Activated CD8-positive, alpha-beta memory T cell treated with anti-CD3 and anti-CD28 coated beads, Interleukin-2, amount 50 U/mL, for 4 hours (primary cell): ENCODE measurements around the gene ORMDL3.
A peak's percentile ranks its signal among the peaks of the same experiment; 100 is the strongest.
"Not testable (repeated sequence)": the region's sequence is repeated elsewhere in the genome, so short reads cannot be mapped to it uniquely, and the experiment has no call there.

Source experiments
- DNase-seq: peaks from one replicate; pipeline ENCODE4 v3.0.0-alpha.2; 2020

Gene ORMDL3

DNA sequence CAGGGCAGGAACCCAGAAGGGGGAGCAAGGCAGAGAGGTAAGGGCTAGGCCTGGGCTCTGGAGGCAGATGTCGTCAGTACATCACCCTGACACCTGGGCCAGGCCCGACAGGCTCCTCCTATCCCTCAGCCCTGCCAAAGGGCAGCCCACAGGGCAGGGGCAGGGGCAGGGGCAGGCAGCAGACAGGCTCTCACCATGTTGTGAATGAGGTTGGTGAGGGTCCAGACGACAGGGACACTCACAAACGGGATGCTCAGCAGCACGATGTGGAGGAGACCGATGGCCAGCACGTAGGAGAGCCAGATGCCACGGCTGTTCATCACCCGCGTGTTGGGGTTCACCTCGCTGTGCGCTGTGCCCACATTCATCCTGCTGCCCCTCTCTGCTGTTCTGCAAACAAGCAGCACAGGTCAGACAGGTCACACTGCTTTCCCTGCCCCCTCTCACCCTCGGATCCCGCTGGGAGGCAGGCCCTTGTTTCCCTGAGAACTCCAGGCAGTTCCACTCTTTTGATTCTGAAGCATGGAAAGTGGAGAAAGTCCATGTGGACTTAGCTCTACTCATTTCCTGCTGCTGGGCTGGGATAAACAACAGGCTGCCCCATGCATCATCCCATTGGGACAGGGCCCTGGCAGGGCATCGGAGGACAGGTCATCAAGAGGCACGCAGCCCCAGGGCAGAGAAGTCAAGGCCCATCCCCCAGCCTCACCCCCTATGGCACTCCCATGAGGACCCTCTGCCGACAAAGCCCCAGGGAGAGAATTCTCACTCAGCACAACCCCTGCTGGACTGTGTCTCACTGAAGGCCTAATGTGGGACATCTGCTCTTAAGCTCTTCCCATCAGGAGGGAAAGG, 3.3 kb downstream of the ORMDL3 start:
- DNase-seq = no peak

DNA sequence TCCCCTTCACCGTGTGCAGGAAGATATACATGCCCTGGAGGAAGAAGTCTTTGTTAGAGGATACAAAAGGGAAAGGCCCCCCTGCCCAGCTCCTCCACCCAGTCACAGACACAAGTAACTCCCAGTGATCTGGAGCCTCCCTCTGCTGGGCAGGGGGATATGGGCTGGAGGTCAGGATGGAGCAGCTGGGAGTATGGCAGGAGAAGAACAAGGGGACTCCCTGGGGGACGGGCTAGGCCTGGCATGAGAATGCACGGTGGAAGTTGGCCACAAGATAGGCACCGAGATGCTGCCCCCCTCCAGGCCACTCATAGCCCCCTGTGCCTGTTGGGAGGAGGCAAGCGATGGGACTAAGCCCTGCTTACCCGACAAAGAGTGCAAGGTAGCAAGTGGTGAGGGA, 4.2 kb downstream of the ORMDL3 start:
- DNase-seq = no peak

- no peak for DNase-seq
Measured at GRCh38 chr17:39922006-39922405, 5.4 kb downstream of the ORMDL3 start.

- DNase-seq = peak; percentile 39
Measured at GRCh38 chr17:39921323-39921722, 6.1 kb downstream of the ORMDL3 start.

DNA sequence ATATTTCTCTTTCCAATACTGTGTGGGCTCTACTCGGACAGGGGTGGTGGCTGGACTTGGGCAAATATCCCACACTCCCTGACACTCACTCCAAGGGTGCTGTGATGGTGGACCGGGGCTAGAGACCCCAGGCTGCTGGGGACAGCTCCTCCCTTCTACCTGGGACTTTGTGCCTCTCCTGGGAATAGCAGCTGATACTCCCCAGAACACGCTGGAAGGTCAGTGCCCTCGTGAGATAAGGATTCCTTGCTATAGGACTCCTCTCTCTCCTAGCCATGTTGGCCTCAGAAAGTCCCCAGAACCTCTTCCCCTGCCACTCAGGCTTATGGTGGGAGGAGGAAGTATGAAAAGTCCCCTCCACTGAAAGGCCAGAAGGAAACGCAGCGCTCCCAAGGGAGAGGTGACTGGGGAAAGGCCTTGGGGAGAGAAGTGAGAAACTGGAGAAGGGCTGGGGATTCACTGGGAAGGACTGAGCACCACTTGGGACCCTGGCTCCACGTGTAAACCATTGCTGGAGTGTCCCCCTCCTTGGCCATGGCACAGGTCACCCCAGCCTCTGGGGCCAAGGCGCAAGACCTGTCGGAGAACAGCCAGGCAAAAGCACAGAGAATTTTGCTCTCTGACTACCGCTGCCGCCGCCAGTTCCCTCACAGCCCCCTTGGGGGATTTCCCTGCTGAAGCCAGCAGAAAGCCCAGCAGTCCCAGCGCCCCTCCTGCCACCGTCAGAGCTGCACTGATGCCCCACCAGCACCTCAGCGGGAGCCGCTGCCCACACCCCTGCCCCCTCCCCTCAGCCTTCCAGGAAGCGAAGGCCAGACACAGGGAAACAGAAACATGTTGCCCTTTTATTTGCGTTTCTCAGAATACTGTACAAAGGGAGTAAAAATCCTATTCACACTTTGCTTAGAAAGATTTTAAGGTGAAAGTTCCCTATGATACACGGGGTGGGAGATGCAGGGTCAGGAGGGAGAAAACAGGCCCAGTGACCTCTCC, 6.9 kb downstream of the ORMDL3 start:
- DNase-seq = peak; percentile 49

DNA sequence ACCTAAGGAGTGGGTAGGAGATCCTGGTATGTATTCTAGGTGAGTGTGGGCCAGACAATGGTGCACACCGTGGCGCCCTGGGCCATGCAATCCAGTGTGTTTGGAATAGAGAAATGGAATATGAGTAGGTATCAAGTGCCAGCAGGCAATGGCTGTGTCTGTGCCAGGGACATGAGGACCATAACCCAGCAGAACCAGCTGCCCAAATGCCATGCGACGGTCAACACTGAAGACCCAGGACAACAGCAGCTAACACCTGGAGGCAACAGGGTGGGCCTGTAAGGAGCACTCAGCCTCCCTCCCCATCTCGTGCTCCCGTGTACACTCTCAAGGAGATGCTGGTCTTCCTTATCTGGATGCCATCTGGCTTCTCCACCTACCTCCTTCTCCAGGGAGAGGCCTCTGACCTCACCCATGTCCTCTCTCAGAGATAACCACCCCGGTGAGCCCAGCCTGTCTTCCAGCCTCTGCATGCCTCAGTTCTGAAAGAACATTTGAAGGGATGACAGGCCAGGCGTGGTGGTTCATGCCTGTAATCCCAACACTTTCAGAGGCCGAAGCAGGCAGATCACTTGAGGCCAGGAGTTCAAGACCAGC, 8.2 kb downstream of the ORMDL3 start:
- no peak for DNase-seq

GRCh38 chr17:39916918-39917317, 10.5 kb downstream of the ORMDL3 start:
- DNase-seq = no peak

GRCh38 chr17:39915559-39915958, 11.8 kb downstream of the ORMDL3 start:
- no peak for DNase-seq

GRCh38 chr17:39913989-39914388, 13.4 kb downstream of the ORMDL3 start:
- no peak for DNase-seq

DNA sequence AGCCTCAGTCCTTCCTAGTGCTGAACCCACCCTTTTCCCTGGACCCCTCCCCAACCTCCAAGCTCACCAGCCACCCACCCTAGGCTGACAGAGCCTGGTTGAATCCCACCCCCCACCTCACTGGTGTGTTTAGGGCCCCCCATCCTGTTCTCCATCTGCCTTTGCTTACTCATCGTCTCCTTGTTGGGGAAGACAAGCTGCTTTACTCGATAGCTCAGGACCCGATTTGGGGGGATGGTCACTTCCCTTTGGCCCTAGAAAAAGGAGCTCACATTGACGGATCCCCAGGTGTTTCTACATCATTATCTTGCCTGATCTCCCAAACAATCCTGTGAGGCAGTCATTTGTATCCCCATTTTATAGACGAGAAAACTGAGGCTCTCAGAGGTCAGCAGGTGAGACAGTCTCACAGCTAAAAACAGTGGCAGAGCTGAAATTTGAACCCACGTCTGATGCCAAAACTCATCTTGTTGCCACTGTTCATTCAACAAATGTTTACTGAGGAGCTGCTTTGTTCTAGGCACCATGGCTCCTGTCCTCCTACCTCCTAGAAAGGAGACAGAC, 18.5 kb downstream of the ORMDL3 start:
- DNase-seq = no peak

DNA sequence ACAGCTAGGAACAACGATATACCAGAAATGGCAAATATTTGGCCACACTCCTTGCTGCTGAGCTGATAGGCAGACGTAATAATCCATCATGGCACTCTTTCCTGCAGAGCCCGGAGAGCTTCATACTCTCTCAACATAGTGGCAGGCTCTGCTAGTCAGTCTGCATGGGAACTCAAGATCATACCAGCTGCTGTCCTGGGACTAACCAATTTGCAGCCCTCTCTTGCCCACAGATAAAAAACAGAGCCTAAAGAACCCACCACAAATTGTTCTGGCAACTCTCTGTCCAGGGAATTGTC, 22.5 kb downstream of the ORMDL3 start:
- DNase-seq = no peak

- no peak for DNase-seq
Measured at GRCh38 chr17:39903158-39903884, 24.1 kb downstream of the ORMDL3 start.

DNA sequence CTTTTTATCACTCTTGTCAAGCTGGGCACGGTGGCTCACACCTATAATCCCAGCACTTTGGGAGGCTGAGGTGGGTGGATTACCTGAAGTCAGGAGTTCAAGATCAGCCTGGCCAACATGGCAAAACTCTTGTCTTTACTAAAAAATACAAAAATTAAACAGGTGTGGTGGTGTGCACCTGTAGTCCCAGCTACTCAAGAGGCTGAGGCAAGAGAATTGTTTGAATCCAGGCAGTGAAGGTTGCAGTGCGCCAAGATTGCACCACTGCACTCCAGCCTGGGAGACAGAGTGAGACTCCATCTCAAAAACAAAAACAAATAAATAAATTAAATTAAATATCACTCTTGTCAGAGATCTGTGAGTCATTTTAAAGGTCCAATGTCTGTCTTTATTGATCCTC, 25.4 kb downstream of the ORMDL3 start:
- DNase-seq = not testable (repeated sequence)

- no peak for DNase-seq
Measured at GRCh38 chr17:39899215-39899614, 28.2 kb downstream of the ORMDL3 start.

DNA sequence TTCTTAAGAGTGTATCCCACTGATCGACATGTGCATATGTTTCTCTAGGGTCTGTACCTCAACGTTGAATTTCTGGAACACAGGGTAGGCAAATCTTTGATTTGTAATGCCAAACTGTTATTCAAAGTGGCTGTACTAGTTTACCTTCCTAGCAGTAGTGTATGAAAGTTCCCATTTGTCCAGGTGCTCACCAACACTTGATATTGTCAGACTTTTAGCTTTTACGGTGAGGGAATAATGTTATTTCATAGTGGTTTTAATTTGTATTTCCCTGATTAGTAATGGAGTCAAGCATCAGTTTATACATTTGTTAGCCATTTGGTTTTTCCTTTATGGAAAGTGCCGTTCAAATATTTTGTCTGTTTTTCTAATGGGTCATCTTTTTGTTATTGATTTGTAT, 29.3 kb downstream of the ORMDL3 start:
- no peak for DNase-seq

GRCh38 chr17:39894681-39895376, 32.6 kb downstream of the ORMDL3 start:
- no peak for DNase-seq

DNA sequence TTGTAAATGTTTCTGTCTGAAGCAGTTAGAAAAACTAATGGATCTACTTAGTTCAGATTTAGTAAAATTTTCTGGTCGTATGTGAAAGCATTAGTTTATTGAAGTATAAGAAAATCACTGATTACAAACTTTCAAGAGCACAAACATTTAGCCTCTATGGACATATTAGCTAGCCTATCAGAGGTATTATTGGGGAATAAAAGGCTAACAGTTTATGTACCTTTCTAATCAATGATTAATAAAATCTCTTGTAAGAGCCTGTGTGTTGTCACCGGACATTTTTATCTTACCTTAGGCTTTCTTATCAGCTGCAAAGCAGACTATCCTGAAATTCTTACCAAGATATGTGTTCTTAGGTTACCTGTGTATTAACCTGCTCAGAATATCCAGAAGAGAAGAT, 38.2 kb downstream of the ORMDL3 start:
- no peak for DNase-seq

DNA sequence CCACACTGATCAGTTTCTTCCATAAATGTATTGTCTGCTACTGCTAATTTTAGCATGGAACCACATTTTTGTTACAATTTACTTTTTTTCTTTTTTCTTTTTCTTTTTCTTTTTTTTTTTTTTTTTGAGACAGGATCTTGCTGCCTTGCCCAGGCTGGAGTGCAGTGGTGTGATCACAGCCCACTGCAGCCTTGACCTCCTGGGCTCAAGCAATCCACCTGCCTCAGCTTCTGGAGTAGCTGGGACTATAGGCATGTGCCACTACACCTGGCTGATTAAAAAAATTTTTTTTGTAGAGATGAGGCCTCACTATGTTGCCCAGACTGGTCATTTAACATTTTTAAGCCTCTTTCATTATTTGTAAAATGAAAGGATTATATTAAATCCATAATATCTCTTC, 40.3 kb downstream of the ORMDL3 start:
- no peak for DNase-seq

DNA sequence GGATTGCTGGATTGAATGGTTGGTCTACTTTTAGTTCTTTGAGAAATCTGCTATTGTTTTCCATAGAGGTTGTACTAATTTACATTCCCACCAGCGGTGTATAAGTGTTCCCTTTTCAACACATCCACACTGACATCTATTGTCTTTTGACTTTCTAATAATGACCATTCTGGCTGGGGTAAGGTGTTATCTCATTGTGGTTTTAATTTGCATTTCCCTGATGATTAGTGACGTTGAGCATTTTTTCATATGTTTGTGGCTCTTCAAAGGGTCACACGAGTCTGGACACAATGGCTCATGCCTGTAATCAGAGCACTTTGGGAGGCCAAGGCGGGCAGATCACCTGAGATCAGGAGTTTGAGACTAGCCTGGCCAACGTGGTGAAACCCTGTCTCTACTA, 41.3 kb downstream of the ORMDL3 start:
- not testable (repeated sequence) for DNase-seq

- DNase-seq = no peak
Measured at GRCh38 chr17:39872751-39873150, 54.6 kb downstream of the ORMDL3 start.

DNA sequence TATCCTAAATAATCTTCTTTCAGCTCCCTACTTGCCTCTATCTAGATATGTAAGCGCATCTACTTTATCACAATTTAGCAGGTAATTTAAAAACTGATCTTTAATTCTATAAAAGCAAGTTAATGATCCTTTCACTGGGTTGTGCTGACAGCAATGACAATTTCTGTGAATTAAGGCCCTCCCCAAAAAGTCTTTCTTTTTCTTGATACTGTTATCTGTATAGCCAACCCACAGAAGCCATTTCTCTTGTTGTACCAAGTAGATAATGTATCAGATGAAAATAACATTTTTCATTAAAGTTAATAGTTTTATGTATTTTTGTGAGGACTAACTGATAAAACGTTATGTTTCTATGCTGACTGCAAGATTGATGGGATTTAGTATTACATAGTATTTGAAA, 55.6 kb downstream of the ORMDL3 start:
- DNase-seq = no peak
